ENCODE data around the gene KCNJ10.

The KCNJ10 gene

GRCh38 chr1:159951016-159951415, 118.9 kb downstream of the KCNJ10 start:
- CTCF ChIA-PET: interaction anchor here (10.8 kb wide), 1 partner anchor 56 kb away, joined by 87 read pairs; no protein-coding TSS in a partner anchor
- H3K4me3 ChIP-seq (ENCODE audit: low read depth, low read length): no peak overlapping the region
- H3K4me1 ChIP-seq (ENCODE audit: control insufficient read depth, insufficient read depth, low read length): no peaks in the 10 kb centered on the region
- no peaks in the 10 kb centered on the region for H3K9me3 ChIP-seq (ENCODE audit: control insufficient read depth, insufficient read depth, low read depth, low read length)
- TF ChIP-seq ZNF549 (tag by site-specific recombination; IDR thresholded peaks at IDR 0.05) (no peak), ZEB2 (tag by site-specific recombination; IDR thresholded peaks at IDR 0.05) (no peak), IKZF3 (tag by site-specific recombination; IDR thresholded peaks at IDR 0.05) (no peak), ZNF146 (tag by site-specific recombination; IDR thresholded peaks at IDR 0.05) (no peak), ZNF140 (tag by site-specific recombination; IDR thresholded peaks at IDR 0.05) (no peak), ZSCAN18 (tag by site-specific recombination; IDR thresholded peaks at IDR 0.05) (no peak), YY1 (tag by site-specific recombination; IDR thresholded peaks at IDR 0.05) (no peak), ZNF26 (tag by site-specific recombination; IDR thresholded peaks at IDR 0.05) (no peak)
- POLR2A ChIA-PET: no interaction called here
- no peak overlapping the region for H3K27ac ChIP-seq (ENCODE audit: extremely low read depth, low read depth, low read length)
- no peaks in the 10 kb centered on the region for H3K36me3 ChIP-seq (ENCODE audit: control insufficient read depth in 2 of 2, insufficient read depth in 1 of 2, low read length in 2 of 2)

- no peak overlapping the region for H3K27ac ChIP-seq (ENCODE audit: extremely low read depth, low read depth, low read length)
- no peak overlapping the region for H3K4me3 ChIP-seq (ENCODE audit: low read depth, low read length)
- POLR2A ChIA-PET: no interaction called here
- H3K4me1 ChIP-seq (ENCODE audit: control insufficient read depth, insufficient read depth, low read length): no peaks in the 10 kb centered on the region
- no peaks in the 10 kb centered on the region for H3K9me3 ChIP-seq (ENCODE audit: control insufficient read depth, insufficient read depth, low read depth, low read length)
- no peaks in the 10 kb centered on the region for H3K36me3 ChIP-seq (ENCODE audit: control insufficient read depth in 2 of 2, insufficient read depth in 1 of 2, low read length in 2 of 2)
- CTCF ChIA-PET: interaction anchor here (10.8 kb wide), 1 partner anchor 57 kb away, joined by 87 read pairs; no protein-coding TSS in a partner anchor
- TF ChIP-seq YY2 (tag by site-specific recombination; IDR thresholded peaks at IDR 0.05): no peak
- TF ChIP-seq ZBTB11 (tag by site-specific recombination; conservative IDR thresholded peaks at IDR 0.05; ENCODE audit: low read depth): no peak
- no peak for TF ChIP-seq ZNF521 (tag by site-specific recombination; IDR thresholded peaks at IDR 0.05)
- TF ChIP-seq ZNF292 (tag by site-specific recombination; IDR thresholded peaks at IDR 0.05; ENCODE audit: borderline replicate concordance, low read depth): no peak
- TF ChIP-seq ZNF157 (tag by site-specific recombination; IDR thresholded peaks at IDR 0.05): no peak
- TF ChIP-seq ZNF155 (tag by site-specific recombination; IDR thresholded peaks at IDR 0.05): no peak
- TF ChIP-seq ZNF843 (tag by site-specific recombination; IDR thresholded peaks at IDR 0.05): no peak
- no peak for TF ChIP-seq GLIS2 (tag by site-specific recombination; IDR thresholded peaks at IDR 0.05)
- no peak for TF ChIP-seq KLF8 (tag by site-specific recombination; IDR thresholded peaks at IDR 0.05)
- no peak for TF ChIP-seq BCL11A (tag by site-specific recombination; IDR thresholded peaks at IDR 0.05; ENCODE audit: low read depth)
- no peak for TF ChIP-seq ZNF660 (tag by site-specific recombination; IDR thresholded peaks at IDR 0.05)
- TF ChIP-seq ZNF398 (tag by site-specific recombination; IDR thresholded peaks at IDR 0.05): no peak
- TF ChIP-seq ZNF433 (tag by site-specific recombination; IDR thresholded peaks at IDR 0.05; ENCODE audit: low read depth): no peak
- no peak for TF ChIP-seq ZNF626 (tag by site-specific recombination; IDR thresholded peaks at IDR 0.05)
- no peak for TF ChIP-seq HIC1 (tag by site-specific recombination; IDR thresholded peaks at IDR 0.05)
- no peak for TF ChIP-seq GLI4 (tag by site-specific recombination; IDR thresholded peaks at IDR 0.05)
- TF ChIP-seq ZNF704 (tag by site-specific recombination; IDR thresholded peaks at IDR 0.05): no peak
Measured at GRCh38 chr1:159949981-159950381, 120.0 kb downstream of the KCNJ10 start.
